Bronchial epithelial cell (primary cell): ENCODE results near the gene DUSP16. TPM values are rescaled to one million over a fixed set of nuclear protein-coding genes. Genes with fewer than 3 reads are reported as not detected.
"Not testable (repeated sequence)": the region's sequence is repeated elsewhere in the genome, so short reads cannot be mapped to it uniquely, and the experiment has no call there.

Experiments
- DNase-seq: peaks from one replicate; pipeline ENCODE4 v3.0.0-alpha.2; 2010; ENCODE audit warnings: low read depth
- FAIRE-seq: peaks from 2 replicates; lab custom pipeline; 2011; peaks lifted over from hg19 to GRCh38; lab: Jason Lieb, UNC
- H3K27me3 ChIP-seq: 2 replicates; pipeline ENCODE4 v1.5.1; 2011; ENCODE audit warnings: low read length; ENCODE audit not compliant: control insufficient read depth, insufficient read depth
- H3K36me3 ChIP-seq: 2 replicates; pipeline ENCODE4 v1.5.1; 2011; ENCODE audit warnings: low read length; ENCODE audit not compliant: control insufficient read depth, insufficient read depth
- H3K4me3 ChIP-seq: 2 replicates; pipeline ENCODE4 v1.5.1; 2011; ENCODE audit warnings: mild to moderate bottlenecking, low read depth, low read length, control low read depth
- CTCF ChIP-seq: IDR thresholded peaks from 2 replicates; pipeline ENCODE4 v1.5.1; 2011; ENCODE audit warnings: mild to moderate bottlenecking, moderate library complexity, low read length, control low read depth, inconsistent platforms; ENCODE audit not compliant: insufficient read depth, severe bottlenecking
- total RNA-seq: library from RNA; depleted of rRNA; stranded (reverse); fragments of >200 nt; gene quantifications from 2 replicates; pipeline ENCODE4 v1.2.1, GENCODE V29; 2014

The DUSP16 gene
- total RNA-seq, 1 donor from 2014 or later, result 14.2 TPM

GRCh38 chr12:12598864-12599263, 36.2 kb upstream of the DUSP16 start:
- DNase-seq, result no peak
- no peak overlapping the region for H3K4me3 ChIP-seq
- no peak for FAIRE-seq
- H3K36me3 ChIP-seq, result no peaks in the 10 kb centered on the region
- TF ChIP-seq CTCF, result no peak
- no peaks in the 10 kb centered on the region for H3K27me3 ChIP-seq

GRCh38 chr12:12596598-12596997, 33.9 kb upstream of the DUSP16 start:
- not testable (repeated sequence) for DNase-seq, H3K4me3 ChIP-seq, FAIRE-seq

GRCh38 chr12:12595929-12596328, 33.3 kb upstream of the DUSP16 start:
- H3K4me3 ChIP-seq, FAIRE-seq: not testable (repeated sequence)

More at GRCh38 chr12:12596598-12596997, 33.9 kb upstream of the DUSP16 start:
- H3K36me3 ChIP-seq, H3K27me3 ChIP-seq: not testable (repeated sequence)

GRCh38 chr12:12592930-12593329, 30.3 kb upstream of the DUSP16 start:
- no peak for FAIRE-seq
- peak; percentile 52 for DNase-seq

More at GRCh38 chr12:12595929-12596328, 33.3 kb upstream of the DUSP16 start:
- not testable (repeated sequence) for H3K36me3 ChIP-seq, H3K27me3 ChIP-seq, DNase-seq

GRCh38 chr12:12590961-12591360, 28.3 kb upstream of the DUSP16 start:
- Histone ChIP-seq H3K4me3 (no peak overlapping the region), H3K27me3 (no peaks in the 10 kb centered on the region), H3K36me3 (no peaks in the 10 kb centered on the region)
- DNase-seq, result no peak
- no peak for TF ChIP-seq CTCF
- no peak for FAIRE-seq

More at GRCh38 chr12:12592930-12593329, 30.3 kb upstream of the DUSP16 start:
- Histone ChIP-seq H3K4me3 (no peak overlapping the region), H3K27me3 (no peaks in the 10 kb centered on the region), H3K36me3 (no peaks in the 10 kb centered on the region)
- no peak for TF ChIP-seq CTCF

- FAIRE-seq, H3K4me3 ChIP-seq, H3K27me3 ChIP-seq, H3K36me3 ChIP-seq, DNase-seq: not testable (repeated sequence)
These were observed 25.8 kb upstream of the DUSP16 start for GRCh38 chr12:12588436-12588835.

GRCh38 chr12:12587878-12588277, 25.2 kb upstream of the DUSP16 start:
- no peak for DNase-seq
- TF ChIP-seq CTCF, result no peak
- H3K27me3 ChIP-seq, result no peaks in the 10 kb centered on the region
- no peak for FAIRE-seq
- no peak overlapping the region for H3K4me3 ChIP-seq
- no peaks in the 10 kb centered on the region for H3K36me3 ChIP-seq
